Stimulated activated CD4-positive, alpha-beta T cell treated with anti-CD3 and anti-CD28 coated beads, Interleukin-2, amount 100 ng/mL, for 48 hours (primary cell): ENCODE results near the gene OSBPL10.

Source experiments
- DNase-seq, 2 donors: peaks; one replicate each; pipeline ENCODE4 v3.0.0-alpha.2; 2020

The OSBPL10 gene

DNA sequence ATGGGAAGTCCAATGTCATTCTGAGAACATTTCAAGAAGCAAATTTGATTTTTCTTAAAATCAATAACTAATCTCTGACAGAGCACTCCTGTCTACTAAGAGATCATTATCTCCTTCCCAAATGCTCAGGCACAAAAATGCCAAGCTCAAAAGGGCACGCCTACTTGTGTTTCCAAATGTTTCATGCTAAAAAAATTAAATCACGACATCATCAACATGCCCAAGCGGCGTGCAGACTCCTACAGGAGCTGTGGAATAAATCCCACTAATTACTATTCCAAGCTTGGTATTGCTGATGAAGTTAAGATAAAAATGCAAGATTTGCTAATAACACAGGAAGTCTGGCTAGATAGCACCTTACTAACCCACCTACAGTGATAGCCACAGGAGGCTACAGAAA is 140.8 kb downstream of the OSBPL10 start:
- DNase-seq = no peak

- DNase-seq = no peak
Measured at GRCh38 chr3:31839144-31839917, 141.7 kb downstream of the OSBPL10 start.

DNA sequence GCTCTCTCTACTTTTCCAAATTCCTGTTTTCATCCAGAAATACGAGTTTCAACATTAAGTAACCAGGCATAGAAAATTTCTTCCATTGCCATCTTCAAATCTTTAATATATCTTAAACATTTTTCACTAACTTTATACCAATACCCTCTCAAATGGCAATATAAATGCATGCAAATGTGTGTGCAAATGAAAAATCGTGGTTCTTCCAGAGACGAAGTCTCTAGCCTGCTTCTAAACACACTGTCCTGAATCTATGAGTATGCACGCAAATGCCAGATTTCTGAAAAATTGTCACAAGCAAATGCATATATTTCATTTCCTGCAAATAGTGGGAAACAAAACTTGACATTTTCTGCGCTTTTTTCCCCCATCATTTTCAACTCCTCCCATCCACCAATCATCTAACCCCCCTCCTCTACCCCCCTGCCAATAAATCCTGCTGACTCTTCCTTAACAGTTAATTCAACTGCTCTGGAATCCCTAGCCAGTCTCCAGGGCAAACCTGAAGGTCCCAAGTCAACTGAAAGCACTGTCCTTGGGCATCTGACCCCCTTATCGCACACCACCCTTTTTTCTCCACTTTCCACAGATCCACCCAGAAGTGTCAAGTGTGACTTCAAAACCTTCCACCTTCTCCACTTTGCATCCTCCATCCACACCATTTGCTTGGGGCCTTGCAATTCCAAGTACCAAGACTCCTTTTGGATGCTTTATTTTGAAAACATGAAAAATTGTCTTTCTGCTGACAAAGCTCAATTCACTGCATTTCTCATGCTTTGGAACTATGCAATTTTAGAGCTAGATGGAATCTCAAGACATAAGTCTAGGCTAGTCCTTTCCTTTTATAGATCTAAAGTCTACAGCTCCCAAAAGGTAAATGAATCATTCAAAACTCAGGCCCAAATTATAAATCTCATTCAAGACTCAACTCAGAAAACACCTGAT is 144.7 kb downstream of the OSBPL10 start:
- no peak for DNase-seq

- DNase-seq = no peak
Measured at GRCh38 chr3:31833391-31834190, 147.5 kb downstream of the OSBPL10 start.

DNA sequence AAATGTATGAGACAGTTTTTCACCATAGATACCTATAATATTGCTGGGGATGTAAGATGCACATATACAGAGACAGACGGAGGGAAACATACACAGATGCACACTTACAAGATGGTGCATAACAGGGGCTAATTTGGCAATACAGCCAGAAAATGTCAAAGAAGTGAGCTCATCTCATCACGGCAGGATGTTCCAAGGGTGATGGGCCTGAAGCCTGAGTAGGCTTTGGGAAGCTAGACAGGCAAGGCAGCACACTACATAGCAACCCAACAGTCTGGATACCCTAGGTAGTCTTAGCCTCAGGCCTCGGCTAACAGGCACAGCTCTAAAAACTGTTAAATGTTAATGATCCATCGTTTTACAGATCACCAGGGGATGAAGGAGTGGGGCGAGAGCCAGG is 148.5 kb downstream of the OSBPL10 start:
- DNase-seq = no peak

DNA sequence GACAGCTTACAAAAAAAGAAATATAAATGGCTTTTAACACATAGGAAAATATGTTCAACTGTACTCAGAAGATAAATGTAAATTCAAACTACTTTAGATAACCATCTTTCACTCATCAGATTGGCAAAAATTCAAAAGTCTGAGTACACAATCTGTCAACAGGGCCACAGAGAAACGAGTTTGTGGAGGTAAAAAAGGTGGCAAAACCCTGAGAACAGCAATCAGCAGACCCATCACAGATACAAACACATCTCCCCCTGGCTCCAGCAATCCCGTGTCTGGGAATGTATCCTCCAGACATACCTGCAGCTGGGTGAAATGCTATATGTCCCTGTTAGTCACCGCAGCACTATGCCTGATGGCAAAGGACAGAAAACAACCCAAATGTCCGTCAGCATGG is 149.5 kb downstream of the OSBPL10 start:
- no peak for DNase-seq

DNA sequence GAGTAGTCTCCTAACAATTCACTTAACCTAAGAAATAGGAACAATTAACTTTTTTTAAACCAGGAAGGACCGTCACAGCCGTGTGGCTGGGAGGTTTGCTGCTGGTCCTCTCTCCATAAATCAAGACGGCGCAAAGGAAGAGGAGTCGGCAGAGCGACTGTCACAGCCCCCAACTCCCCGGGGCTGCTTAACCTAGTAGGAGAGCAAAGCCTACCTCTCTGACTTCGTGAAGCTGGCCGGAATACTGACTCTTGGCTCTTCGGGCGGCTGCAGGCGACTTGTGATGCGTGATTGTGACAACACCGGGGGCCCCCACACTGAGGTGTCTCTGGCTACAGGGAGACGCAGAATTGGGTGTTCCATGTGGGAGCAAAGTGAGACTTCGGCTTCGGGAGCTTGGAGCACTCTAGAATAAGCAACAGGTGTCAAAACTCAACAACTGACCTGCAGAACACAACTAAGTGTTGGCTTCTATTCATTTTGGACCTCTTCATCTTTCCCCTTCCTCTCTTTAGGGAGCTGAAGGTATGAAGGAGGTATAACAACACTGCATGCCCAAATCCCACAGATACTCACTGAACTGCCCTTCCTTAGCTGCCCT is 151.1 kb downstream of the OSBPL10 start:
- no peak for DNase-seq

DNA sequence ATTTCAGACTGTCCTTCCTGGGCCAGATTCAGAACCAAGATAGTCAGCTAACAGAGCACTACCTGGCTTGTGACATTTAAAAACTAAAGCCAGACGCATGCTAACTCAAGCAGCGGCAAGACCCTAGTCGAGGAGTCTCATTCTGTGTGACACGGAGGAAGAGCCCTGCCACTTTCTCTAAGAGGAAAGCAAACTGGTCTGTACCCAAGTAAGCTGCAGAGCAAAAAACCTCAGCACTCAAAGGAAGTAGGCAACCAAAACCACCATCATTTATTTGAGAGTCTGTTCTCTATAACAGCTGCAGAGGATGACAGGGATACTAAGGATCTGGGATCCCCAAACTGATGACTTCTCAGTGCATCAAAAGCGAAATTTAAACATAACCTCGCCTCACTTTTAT is 152.1 kb downstream of the OSBPL10 start:
- no peak for DNase-seq

DNA sequence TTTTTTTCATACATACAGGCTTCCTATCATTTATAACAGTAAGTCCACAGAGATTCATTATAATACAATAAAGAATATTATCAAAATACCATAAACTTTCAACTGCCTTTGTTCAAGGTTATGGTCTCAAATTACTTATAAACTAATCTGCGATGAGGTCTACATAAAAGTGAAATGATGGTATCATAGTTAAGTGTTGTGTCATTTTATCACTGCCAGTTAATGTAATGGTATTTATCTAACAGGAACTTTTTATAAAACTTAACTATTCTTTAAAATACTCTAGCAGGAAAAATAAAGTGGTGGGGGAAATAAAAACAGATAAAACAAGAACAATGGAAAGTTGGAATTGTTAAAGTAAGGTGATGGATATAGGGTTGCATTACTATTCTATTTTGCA is 153.1 kb downstream of the OSBPL10 start:
- DNase-seq = no peak

GRCh38 chr3:31823184-31823583 is 157.9 kb downstream of the OSBPL10 start:
- DNase-seq = no peak

DNA sequence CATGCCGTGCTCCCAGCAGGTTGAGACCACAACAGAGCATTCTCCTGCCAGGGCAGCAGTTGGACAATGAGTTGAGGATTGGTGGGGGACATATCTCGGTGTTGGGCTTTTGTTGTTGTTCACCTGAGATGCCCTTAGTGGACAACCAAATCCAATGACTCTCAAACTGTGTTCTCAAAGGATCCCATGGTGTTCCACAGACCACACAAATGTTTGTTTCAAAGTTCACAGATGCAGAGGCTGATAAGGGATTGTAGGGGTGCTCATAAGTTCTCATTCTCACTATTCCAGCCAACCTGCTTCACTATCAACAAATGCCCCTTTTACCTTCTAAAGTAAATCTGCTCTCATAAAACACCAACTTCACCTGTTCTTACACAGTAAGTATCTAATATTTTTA is 159.9 kb downstream of the OSBPL10 start:
- DNase-seq = no peak

DNA sequence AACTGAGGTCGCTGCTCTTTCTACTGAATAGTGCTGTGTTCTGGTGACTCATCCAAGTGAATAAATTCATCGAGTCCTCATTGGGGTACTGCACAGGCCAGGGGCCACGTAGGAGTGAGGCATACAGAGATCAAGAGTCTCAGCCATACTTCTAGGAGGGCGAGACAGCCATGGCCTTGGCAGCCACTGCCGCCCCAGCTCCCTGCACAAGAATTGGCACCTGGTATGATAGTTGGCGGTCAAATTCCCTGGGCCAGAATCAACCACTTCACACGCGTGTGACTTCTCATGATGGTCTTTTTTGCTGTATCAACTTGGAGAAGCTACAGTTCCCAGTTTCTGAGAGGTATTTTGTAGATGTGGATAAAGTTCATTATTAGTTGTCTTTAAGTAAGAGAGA is 161.6 kb downstream of the OSBPL10 start:
- DNase-seq = no peak

DNA sequence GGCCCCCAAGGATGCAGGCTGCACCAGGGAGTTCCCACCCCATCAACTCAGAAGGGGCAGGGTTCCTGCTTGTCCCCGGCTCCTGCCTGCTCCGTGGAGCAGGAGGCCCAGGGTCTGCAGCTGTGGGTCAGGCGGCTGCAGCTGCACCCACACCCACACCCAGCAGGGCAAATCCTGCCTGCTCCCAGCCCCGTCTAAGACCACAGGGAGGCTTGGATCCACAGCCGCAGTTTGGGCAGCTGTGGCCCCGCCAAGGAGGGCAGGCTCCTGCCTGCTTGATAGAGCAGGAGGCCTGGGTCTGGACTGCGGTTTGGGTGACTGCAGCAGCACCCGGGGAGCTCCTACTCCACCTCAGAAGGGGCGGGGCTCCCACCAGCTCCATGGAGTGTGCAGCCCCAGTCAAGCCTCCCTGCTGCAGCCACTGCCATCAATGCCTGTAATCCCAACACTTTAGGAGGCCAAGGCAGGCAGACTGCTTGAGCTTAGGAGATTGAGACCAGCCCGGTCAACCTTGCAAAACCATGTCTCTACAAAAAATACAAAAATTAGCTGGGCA is 163.6 kb downstream of the OSBPL10 start:
- no peak for DNase-seq

- DNase-seq = no peak
Measured at GRCh38 chr3:31815631-31816440, 165.2 kb downstream of the OSBPL10 start.

GRCh38 chr3:31815006-31815405 is 166.1 kb downstream of the OSBPL10 start:
- DNase-seq = no peak

- no peak for DNase-seq
Measured at GRCh38 chr3:31813686-31814085, 167.4 kb downstream of the OSBPL10 start.

- no peak for DNase-seq
Measured at GRCh38 chr3:31813197-31813596, 167.9 kb downstream of the OSBPL10 start.

- no peak for DNase-seq
Measured at GRCh38 chr3:31810991-31811433, 170.1 kb downstream of the OSBPL10 start.

DNA sequence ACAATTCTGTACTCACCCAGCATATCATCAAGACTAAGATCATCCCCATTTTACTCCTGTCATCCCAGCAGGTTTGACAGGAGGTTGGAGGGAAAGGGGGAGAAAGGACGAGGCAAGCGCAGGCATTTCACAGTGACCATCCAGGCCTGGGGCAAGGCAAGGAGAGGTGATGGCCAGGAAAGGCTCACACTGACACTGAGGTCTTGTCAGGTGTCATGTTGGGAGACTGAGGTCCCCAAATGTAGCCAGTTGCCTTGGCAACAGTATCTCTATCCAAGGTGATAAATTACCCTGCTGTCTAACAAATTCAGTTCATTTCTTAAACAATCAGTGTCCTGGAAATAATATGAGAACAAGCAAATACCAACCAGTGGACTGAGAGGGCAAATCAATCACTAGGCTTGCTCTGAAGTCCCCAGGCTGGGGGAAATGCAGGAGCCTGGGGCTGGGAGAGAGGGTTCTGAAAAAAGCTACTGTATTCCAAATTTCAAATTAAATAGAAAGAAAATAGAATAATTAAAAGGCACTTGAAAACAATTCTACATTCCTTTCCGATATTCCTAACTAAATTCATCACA is 172.8 kb downstream of the OSBPL10 start:
- DNase-seq = no peak

- no peak for DNase-seq
Measured at GRCh38 chr3:31804251-31805051, 176.6 kb downstream of the OSBPL10 start.
